Natural killer cell (primary cell): ENCODE results near the gene DNAJC4. TPM values are rescaled to one million over a fixed set of nuclear protein-coding genes. Genes with fewer than 3 reads are reported as not detected.
A peak's percentile ranks its signal among the peaks of the same experiment; 100 is the strongest.
"Not testable (repeated sequence)": the region's sequence is repeated elsewhere in the genome, so short reads cannot be mapped to it uniquely, and the experiment has no call there.

Experiments
- ATAC-seq, 3 donors: fragments of 150-1000 bp in 2 of 3; fragments of 200-7000 bp in 1 of 3; cut with Tn5 transposase; 1 replicate in 1 of 3; 2 replicates in 2 of 3; pipeline ENCODE4 v1.10.0; 2021; ENCODE audit warnings: mild to moderate bottlenecking in 2 of 3, moderate library complexity in 2 of 3
- DNase-seq, 2 donors: peaks; one replicate each; pipeline versions ENCODE4 v3.0.0 to v3.0.0-alpha.2; 2013 to 2021; ENCODE audit warnings: mixed read lengths in 1 of 2
- H3K27ac ChIP-seq: one replicate; pipeline ENCODE4 v1.5.1; 2013; ENCODE audit warnings: mild to moderate bottlenecking, low read length
- H3K27me3 ChIP-seq: one replicate; pipeline ENCODE4 v1.6.1; 2013; ENCODE audit warnings: low read length; ENCODE audit not compliant: control insufficient read depth, insufficient read depth
- H3K36me3 ChIP-seq: one replicate; pipeline ENCODE4 v1.6.1; 2013; ENCODE audit warnings: low read length; ENCODE audit not compliant: control insufficient read depth, insufficient read depth
- H3K4me1 ChIP-seq: one replicate; pipeline ENCODE4 v1.6.1; 2013; ENCODE audit warnings: low read length; ENCODE audit not compliant: control insufficient read depth, insufficient read depth
- H3K4me3 ChIP-seq: one replicate; pipeline ENCODE4 v1.5.1; 2013; ENCODE audit warnings: low read length
- H3K9me3 ChIP-seq: one replicate; pipeline ENCODE4 v1.6.1; 2013; ENCODE audit warnings: low read length; ENCODE audit not compliant: control insufficient read depth, insufficient read depth
- H3K27ac Mint-ChIP-seq, 2 donors: one replicate each; pipeline ENCODE4 v1.8.0; 2022; ENCODE audit warnings: mild to moderate bottlenecking in 2 of 2, mixed read lengths in 2 of 2, moderate library complexity in 1 of 2
- H3K27me3 Mint-ChIP-seq, 2 donors: one replicate each; pipeline ENCODE4 v1.8.0; 2022; ENCODE audit warnings: low read depth in 2 of 2, mixed read lengths in 2 of 2
- H3K36me3 Mint-ChIP-seq: one replicate; pipeline ENCODE4 v1.8.0; 2022; ENCODE audit warnings: mixed read lengths
- H3K4me1 Mint-ChIP-seq, 2 donors: one replicate each; pipeline ENCODE4 v1.8.0; 2022; ENCODE audit warnings: mixed read lengths in 2 of 2
- H3K4me3 Mint-ChIP-seq: one replicate; pipeline ENCODE4 v1.8.0; 2022; ENCODE audit warnings: mild to moderate bottlenecking, moderate library complexity, mixed read lengths
- H3K9me3 Mint-ChIP-seq, 2 donors: one replicate each; pipeline ENCODE4 v1.8.0; 2022; ENCODE audit warnings: mixed read lengths in 2 of 2
- WGBS: methylation state at CpG from one replicate; pipeline ENCODE4 v1.1.7; 2013; ENCODE audit warnings: missing lambda C conversion rate; ENCODE audit not compliant: insufficient coverage; 5-methylcytosine and 5-hydroxymethylcytosine counted together
- intact Hi-C: fragments of 100-400 bp; cut with micrococcal nuclease; formaldehyde crosslinking; loops from one replicate; pipeline ENCODE4 v1.14.2; 2022
- total RNA-seq, 4 donors: library from RNA; stranded (reverse); fragments of 120-200 nt in 1 of 4; gene quantifications; one replicate each; pipeline versions ENCODE4 v1.2.3 to v1.2.4, GENCODE V29; 2013 to 2022
- TF ChIP-seq, protein P1 (sequence below): fragments of 200-600 bp; IDR thresholded peaks from one replicate; pipeline ENCODE4 v1.8.0; 2022; ENCODE audit warnings: antibody characterized with exemption

DNAJC4 gene
- total RNA-seq, 3 donors from 2014 or later (not counting 1 experiment from before 2014, with no cell fraction given) = 45.0 to 47.0 (median 46.6) TPM

DNA sequence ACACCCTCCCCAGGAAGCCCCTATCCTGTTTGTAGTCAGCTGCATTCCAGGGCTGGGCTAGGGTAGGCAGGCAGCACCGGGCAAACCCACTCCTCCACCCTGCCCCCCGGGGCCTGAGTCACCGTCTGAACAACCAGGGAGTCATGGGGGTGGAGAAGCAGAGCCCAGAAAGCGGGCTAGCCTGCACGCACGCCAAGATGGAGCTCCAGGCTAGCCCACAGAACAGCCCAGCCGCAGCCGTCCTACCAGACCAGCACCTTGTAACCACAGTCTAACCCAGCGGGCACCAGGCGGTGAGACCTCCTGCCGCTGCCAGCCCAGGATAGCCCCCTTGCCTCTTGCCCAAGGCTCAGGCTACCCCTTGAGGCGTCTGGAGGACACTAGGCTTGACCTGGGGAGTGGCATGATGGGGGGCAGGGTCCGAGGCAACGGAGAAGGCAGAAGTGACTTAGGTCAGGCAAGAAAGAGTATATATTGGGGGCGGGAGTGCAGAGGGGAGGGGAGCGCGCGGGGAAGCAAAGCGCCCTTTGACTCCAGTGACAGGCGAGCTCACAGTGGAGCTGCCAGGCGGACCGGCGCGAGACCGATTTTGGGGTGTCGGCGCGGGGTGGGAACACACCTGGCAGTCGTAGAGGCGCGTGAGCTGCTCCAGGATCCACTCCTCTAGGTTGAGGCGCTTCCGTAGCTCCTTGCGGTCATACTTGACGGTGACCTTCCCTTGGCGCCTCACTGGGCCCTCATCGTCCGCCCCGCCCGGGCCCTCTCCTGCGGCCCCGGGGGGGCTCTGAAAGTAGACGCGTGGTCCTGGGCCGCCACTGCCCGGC, 15.7 kb downstream of the DNAJC4 start:
- intact Hi-C loops = no loop called here

DNA sequence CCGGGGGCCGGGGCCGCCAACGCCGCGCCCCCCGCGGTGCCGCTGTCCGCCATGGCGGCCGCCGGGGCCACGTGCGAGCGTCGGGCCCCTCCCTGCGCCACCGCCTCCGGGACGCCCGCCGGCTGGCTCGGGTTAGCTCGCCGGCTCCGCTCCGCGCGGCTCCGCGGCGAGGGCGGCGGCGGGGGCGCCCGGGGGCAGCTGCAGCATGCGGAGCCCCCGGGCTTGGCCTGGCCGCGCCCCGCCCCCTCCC, 16.2 kb downstream of the DNAJC4 start:
- WGBS = under 1% methylated on average over 43 of the region's 43 CpGs
- H3K27me3 Mint-ChIP-seq, H3K9me3 Mint-ChIP-seq, H3K36me3 Mint-ChIP-seq, H3K4me3 ChIP-seq, H3K36me3 ChIP-seq, H3K27me3 ChIP-seq, DNase-seq, intact Hi-C loops, H3K9me3 ChIP-seq, H3K27ac ChIP-seq: not testable (repeated sequence)
- H3K4me1 ChIP-seq = peaks cover 60% of the 10 kb centered on the region
- H3K27ac Mint-ChIP-seq = peak overlapping the region in 1 of 2 donors; percentile 76
- H3K4me3 Mint-ChIP-seq = peak overlapping the region; percentile 83
- ATAC-seq = peak; percentile 11 to 29 (median 24)
- peaks cover 14 to 47% of the 10 kb centered on the region in 2 donors for H3K4me1 Mint-ChIP-seq

More for the DNA sequence above, 15.7 kb downstream of the DNAJC4 start:
- ATAC-seq = peak in 1 of 3 donors; percentile 8
- Histone ChIP-seq H3K9me3 (no peaks in the 10 kb centered on the region), H3K27me3 (no peaks in the 10 kb centered on the region), H3K4me3 (peak overlapping the region; percentile 53), H3K36me3 (peaks cover 10% of the 10 kb centered on the region), H3K27ac (no peak overlapping the region), H3K4me1 (peaks cover 57% of the 10 kb centered on the region)
- H3K9me3 Mint-ChIP-seq = no peaks in the 10 kb centered on the region
- H3K27ac Mint-ChIP-seq = peak overlapping the region; percentile 69 to 81
- no peaks in the 10 kb centered on the region for H3K36me3 Mint-ChIP-seq
- peak; percentile 62 to 73 for DNase-seq
- peak overlapping the region; percentile 81 for H3K4me3 Mint-ChIP-seq
- H3K4me1 Mint-ChIP-seq = peaks cover 14 to 52% of the 10 kb centered on the region in 2 donors
- under 1% methylated on average over 46 of the region's 46 CpGs for WGBS
- H3K27me3 Mint-ChIP-seq = no peaks in the 10 kb centered on the region
- TF ChIP-seq, protein P1, sequence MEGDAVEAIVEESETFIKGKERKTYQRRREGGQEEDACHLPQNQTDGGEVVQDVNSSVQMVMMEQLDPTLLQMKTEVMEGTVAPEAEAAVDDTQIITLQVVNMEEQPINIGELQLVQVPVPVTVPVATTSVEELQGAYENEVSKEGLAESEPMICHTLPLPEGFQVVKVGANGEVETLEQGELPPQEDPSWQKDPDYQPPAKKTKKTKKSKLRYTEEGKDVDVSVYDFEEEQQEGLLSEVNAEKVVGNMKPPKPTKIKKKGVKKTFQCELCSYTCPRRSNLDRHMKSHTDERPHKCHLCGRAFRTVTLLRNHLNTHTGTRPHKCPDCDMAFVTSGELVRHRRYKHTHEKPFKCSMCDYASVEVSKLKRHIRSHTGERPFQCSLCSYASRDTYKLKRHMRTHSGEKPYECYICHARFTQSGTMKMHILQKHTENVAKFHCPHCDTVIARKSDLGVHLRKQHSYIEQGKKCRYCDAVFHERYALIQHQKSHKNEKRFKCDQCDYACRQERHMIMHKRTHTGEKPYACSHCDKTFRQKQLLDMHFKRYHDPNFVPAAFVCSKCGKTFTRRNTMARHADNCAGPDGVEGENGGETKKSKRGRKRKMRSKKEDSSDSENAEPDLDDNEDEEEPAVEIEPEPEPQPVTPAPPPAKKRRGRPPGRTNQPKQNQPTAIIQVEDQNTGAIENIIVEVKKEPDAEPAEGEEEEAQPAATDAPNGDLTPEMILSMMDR = no peak

DNA sequence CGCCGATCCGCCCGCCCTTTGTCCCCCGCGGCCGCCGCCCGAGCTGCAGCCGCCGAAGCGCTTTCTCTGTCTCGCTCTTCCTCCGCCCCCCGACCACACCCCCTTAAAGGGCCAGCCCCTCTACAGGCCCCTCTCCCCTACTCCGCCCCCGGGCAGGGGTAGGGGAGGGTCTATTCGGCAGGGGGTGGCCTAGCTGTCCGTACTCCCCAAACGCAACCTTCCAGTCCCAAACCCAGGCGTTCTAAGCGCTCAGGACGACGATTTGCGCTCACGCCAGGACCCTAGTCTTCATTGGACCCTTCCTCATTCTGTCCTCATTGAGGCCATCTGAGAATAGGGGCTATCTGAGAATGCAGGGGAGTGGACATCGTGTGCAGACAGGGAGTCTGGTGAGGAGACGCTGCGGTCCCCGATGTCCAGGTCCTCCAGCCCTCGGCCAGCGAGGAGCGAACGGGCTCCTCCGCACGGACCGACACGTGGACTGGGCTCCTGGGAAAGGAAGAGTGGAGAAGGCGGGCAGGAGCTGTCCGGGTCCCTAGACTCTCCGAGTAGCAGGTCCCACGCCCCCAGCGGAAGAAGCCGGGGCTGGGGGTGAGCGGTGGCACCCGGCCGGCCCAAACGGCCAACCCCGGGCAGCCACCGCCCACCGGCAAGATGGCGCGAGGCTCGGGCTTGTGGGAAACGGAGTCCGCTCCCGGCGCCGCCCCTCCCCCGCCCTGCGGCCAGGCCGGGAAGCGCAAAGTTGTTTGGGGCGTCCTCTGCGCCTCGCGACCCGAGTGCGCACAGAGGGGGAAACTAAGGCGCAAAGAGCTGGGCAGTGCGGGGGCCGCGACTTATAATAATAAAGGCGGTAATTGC, 16.8 kb downstream of the DNAJC4 start, which contains the start of gene PPP1R14B:
Gene PPP1R14B, minus strand, starts transcription at position 73 of the 858 bp plus-strand sequence. CDS start 270 bp downstream, outside the sequence.
- Mint-ChIP-seq H3K4me3 (peak within 1 kb of the TSS; percentile 85), H3K4me1 (peaks cover 14 to 49% of the 10 kb centered on the region in 2 donors), H3K36me3 (no peaks in the 10 kb centered on the region), H3K27me3 (no peaks in the 10 kb centered on the region), H3K27ac (peak within 1 kb of the TSS; percentile 69 to 81), H3K9me3 (no peaks in the 10 kb centered on the region)
- peak within 1 kb of the TSS; percentile 49 for H3K27ac ChIP-seq
- peaks cover 10% of the 10 kb centered on the region for H3K36me3 ChIP-seq
- peak; percentile 55 to 76 (median 65) for ATAC-seq
- peak; percentile 69 to 82 for DNase-seq
- peaks cover 62% of the 10 kb centered on the region for H3K4me1 ChIP-seq
- 2% methylated on average over 59 of the region's 74 CpGs for WGBS
- no peaks in the 10 kb centered on the region for H3K27me3 ChIP-seq
- H3K4me3 ChIP-seq = peak within 1 kb of the TSS; percentile 81
- TF ChIP-seq, protein P1 = no peak
- no peaks in the 10 kb centered on the region for H3K9me3 ChIP-seq
- intact Hi-C loops = no loop called here
